ENCODE data around the gene RAD51AP2. TPM values are rescaled to one million over a fixed set of nuclear protein-coding genes. Genes with fewer than 3 reads are reported as not detected.

The RAD51AP2 gene
- total and polyA plus RNA-seq, 2 of the 8 experiments (the other 6 are each of a cell fraction or from before 2014, with no cell fraction given), result 0.02 to 0.20 TPM

DNA sequence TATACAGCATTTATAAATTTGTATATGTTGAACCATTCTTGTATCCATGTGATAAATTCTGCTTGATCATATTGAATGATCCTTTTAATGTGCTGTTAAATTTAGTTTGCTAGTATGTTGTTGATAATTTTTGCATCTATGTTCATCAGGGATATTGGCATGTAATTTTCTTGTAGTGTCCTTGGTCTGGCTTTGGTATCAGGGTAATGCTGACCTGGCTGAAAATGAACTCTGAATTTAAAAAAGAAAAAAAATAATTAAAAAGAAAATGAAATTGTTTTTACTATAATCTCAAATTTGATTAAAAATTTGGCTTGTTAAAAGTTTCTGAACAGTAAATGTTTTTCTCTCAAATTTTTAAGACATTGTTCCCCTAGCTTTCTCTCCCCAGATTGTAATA, 46.3 kb downstream of the RAD51AP2 start:
- Histone ChIP-seq H2BK20ac (ENCODE audit: low read length) (no peak overlapping the region), H3K23ac (ENCODE audit: insufficient read length) (no peak overlapping the region), H4K8ac (ENCODE audit: extremely low read depth, insufficient read depth, low read length) (no peak overlapping the region), H3K79me1 (ENCODE audit: low read depth, low read length) (no peaks in the 10 kb centered on the region), H3K18ac (ENCODE audit: extremely low read depth, low read length) (no peak overlapping the region), H2AK5ac (ENCODE audit: low read depth, low read length) (no peak overlapping the region), H2AFZ (ENCODE audit: low read length) (no peak overlapping the region), H4K91ac (replicated peaks; ENCODE audit: insufficient read length, low read length) (no peak overlapping the region), H2BK15ac (ENCODE audit: low read length) (no peak overlapping the region), H3K27ac (ENCODE audit: low read depth, low read length) (no peak overlapping the region), H3K4me1 (replicated peaks in 1 of 4; ENCODE audit: control insufficient read depth in 3 of 4, insufficient read depth in 4 of 4, low read length in 3 of 4) (no peaks in the 10 kb centered on the region; a peak in 2 of 7 replicates), H3K9me3 (ENCODE audit: insufficient read depth in 2 of 2, low read depth in 1 of 2, low read length in 1 of 2) (peaks cover 0 to 17% of the 10 kb centered on the region in 2 experiments; a peak in 2 of 4 replicates), H2BK12ac (ENCODE audit: low read depth, low read length) (no peak overlapping the region), H2BK120ac (replicated peaks; ENCODE audit: low read depth, low read length) (no peak overlapping the region), H3K4me3 (ENCODE audit: extremely low read depth in 1 of 4, insufficient read depth in 2 of 4, low read depth in 3 of 4, low read length in 4 of 4) (no peak overlapping the region), H3K4ac (replicated peaks; ENCODE audit: insufficient read length, low read depth, low read length) (no peak overlapping the region), H3K9ac (replicated peaks in 1 of 4; ENCODE audit: extremely low read depth in 1 of 4, low read depth in 3 of 4, low read length in 3 of 4) (no peak overlapping the region), H4K20me1 (replicated peaks in 1 of 2; ENCODE audit: control insufficient read depth in 1 of 2, insufficient read depth in 2 of 2, low read length in 2 of 2) (no peaks in the 10 kb centered on the region), H3K14ac (ENCODE audit: insufficient read length) (no peak overlapping the region), H2BK5ac (ENCODE audit: low read depth, low read length) (no peak overlapping the region), H4K5ac (ENCODE audit: insufficient read length, low read depth, low read length) (no peak overlapping the region), H3K4me2 (ENCODE audit: insufficient read depth in 1 of 2, low read depth in 2 of 2, low read length in 2 of 2) (no peak overlapping the region), H3K56ac (replicated peaks; ENCODE audit: insufficient read length, low read depth, low read length) (no peak overlapping the region), H3K79me2 (ENCODE audit: control insufficient read depth in 1 of 2, insufficient read depth in 2 of 2, low read length in 2 of 2) (no peaks in the 10 kb centered on the region), H3K23me2 (ENCODE audit: low read depth, low read length) (no peaks in the 10 kb centered on the region), H3K36me3 (ENCODE audit: control insufficient read depth in 2 of 4, insufficient read depth in 4 of 4, low read length in 3 of 4) (no peaks in the 10 kb centered on the region; a peak in 1 of 8 replicates), H3K27me3 (replicated peaks in 1 of 4; ENCODE audit: control insufficient read depth in 3 of 4, extremely low read depth in 1 of 4, insufficient read depth in 3 of 4, low read length in 3 of 4) (no peaks in the 10 kb centered on the region)
- CTCF ChIA-PET (ENCODE audit: partially characterized antibody), result interaction anchor here (0.7 to 2.3 kb wide), 7 partner anchors 13 to 412 kb away, joined by 3 to 30 read pairs (median 7); no protein-coding TSS in a partner anchor
- TF ChIP-seq HDAC2 (IDR thresholded peaks at IDR 0.05; ENCODE audit: borderline replicate concordance in 1 of 2, low read depth in 2 of 2, low read length in 2 of 2) (no peak), RAD21 (IDR thresholded peaks at IDR 0.05 in 1 of 2, conservative IDR thresholded peaks at IDR 0.05 in 1 of 2; ENCODE audit: low read depth in 2 of 2, low read length in 2 of 2) (no peak)
- DNase-seq (ENCODE audit: low read depth in 1 of 2, low spot score in 2 of 2), result no peak
- no peak for FAIRE-seq
- POLR2A ChIA-PET (ENCODE audit: partially characterized antibody), result interaction anchor here (0.9 kb wide), 1 partner anchor 68 kb away, joined by 3 read pairs; the partner anchor contains the start of gene VSNL1

All from H1 (cell line).